Stomach (tissue), 4 donors: ENCODE data around the gene DHRSX.

Experiments used
- CTCF ChIP-seq, 7 experiments: fragments of 450-650 bp in 4 of 7; fragments of 200-600 bp in 3 of 7; sonication (generic) in 3 of 7; IDR thresholded peaks; one replicate each; pipeline ENCODE4 v1.5.1; 2016 to 2019; ENCODE audit warnings: antibody characterized with exemption in 7 of 7, control low read depth in 2 of 7, mild to moderate bottlenecking in 1 of 7
- POLR2A ChIP-seq, 4 donors: fragments of 450-650 bp; IDR thresholded peaks; one replicate each; pipeline ENCODE4 v1.6.1; 2016; ENCODE audit warnings: antibody characterized with exemption in 4 of 4, control low read depth in 2 of 4, mild to moderate bottlenecking in 1 of 4, moderate library complexity in 1 of 4
- POLR2AphosphoS5 ChIP-seq, 3 donors: sonication (generic); formaldehyde crosslinking; IDR thresholded peaks; one replicate each; pipeline ENCODE4 v1.6.1; 2016; ENCODE audit warnings: antibody characterized with exemption in 3 of 3

GRCh38 chrX:2177541-2177940, 323.2 kb downstream of the DHRSX start:
- TF ChIP-seq CTCF (IDR thresholded peaks at IDR 0.05) (no peak), POLR2A (IDR thresholded peaks at IDR 0.05) (no peak), POLR2AphosphoS5 (IDR thresholded peaks at IDR 0.05) (no peak)
